ENCODE measurements around the gene FAM9A. TPM values are rescaled to one million over a fixed set of nuclear protein-coding genes. Genes with fewer than 3 reads are reported as not detected.
"Not testable (repeated sequence)": the region's sequence is repeated elsewhere in the genome, so short reads cannot be mapped to it uniquely, and the experiment has no call there.

FAM9A gene
- polyA plus RNA-seq, 1 donor from 2014 or later = not detected

DNA sequence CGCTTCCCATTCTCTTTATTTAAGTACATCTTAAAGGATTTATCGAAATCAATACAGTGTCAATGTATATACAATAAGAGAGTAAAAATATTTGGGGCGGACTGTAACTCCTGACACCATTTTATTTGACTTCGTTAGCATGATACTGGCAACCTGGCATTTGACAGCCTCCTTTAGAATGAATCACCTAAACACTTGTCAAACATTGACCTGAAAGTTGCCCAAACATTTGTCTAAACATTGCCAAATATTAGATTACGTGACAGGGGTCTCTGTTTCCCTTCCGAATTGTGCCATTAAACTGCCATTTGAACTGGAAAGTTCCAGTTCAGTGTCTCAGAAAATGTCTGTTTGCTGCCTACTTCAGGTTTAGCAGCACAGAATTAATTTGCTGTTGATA lies 20.8 kb upstream of the FAM9A start:
- Mint-ChIP-seq H3K36me3 (no peaks in the 10 kb centered on the region), H3K27ac (no peak overlapping the region), H3K9me3 (peaks cover 0 to 1% (median 0%) of the 10 kb centered on the region in 3 donors), H3K27me3 (peaks cover 7% of the 10 kb centered on the region), H3K4me1 (no peaks in the 10 kb centered on the region), H3K4me3 (no peak overlapping the region)

DNA sequence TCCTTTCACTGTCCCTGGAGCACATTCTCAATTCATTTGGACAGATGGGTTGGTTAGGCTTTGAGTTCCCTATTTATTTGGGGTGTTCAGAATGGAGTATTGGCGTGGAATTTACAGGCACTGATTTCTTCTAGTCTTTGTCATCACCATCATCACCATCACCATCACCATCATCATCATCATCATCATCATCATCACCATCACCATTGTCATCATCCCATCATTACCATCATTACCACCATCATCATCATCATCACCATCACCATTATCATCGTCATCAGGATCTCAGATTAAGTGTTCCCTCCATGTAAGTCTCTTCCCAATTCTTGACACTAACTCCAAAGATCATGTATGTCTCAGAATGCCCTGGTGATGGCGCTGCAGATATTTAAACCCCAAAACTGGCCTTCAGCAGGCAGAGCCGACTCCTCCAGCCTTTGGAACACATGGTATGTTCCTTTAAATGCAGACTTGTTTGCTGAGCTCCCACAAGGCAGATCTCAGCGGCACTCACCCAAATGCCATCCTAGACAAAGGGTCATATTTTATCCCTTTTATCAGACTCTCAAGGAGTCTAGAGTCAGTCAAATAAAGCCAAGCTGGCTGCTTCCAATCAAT lies 19.8 kb upstream of the FAM9A start:
- Mint-ChIP-seq H3K4me1 (no peaks in the 10 kb centered on the region), H3K27ac (no peak overlapping the region), H3K36me3 (no peaks in the 10 kb centered on the region), H3K4me3 (no peak overlapping the region), H3K9me3 (peaks cover 0 to 1% (median 0%) of the 10 kb centered on the region in 3 donors), H3K27me3 (peaks cover 7% of the 10 kb centered on the region)

DNA sequence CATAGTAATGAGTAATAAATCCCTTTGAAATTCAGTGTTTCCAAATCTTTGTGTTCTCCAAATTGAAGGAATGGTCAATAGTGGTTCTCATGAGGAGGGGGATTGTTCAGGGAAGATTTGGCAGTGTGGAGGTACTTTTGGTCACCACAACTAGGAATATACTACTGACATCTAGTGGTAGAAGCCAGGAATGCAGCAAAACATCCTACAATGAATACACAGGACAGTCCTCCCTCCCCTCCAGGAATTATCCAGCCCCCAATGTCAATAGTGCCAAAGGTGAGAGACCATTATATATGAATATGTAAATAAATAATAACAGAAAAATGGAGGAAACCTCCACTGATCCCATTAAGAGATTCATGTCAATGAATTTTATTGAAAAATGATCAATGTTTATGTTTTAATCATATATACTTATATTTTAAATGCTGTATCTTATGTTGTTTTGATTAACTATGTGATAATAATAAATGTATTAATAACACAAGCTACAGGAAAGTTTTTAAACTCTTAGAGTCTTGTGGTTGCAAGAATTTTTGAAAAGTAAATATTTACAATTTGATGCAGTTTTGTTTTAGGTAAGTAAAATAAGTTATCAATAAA lies 14.4 kb upstream of the FAM9A start:
- H3K36me3 Mint-ChIP-seq = no peaks in the 10 kb centered on the region
- H3K4me3 Mint-ChIP-seq = no peak overlapping the region
- no peak overlapping the region for H3K27ac Mint-ChIP-seq
- H3K9me3 Mint-ChIP-seq = no peaks in the 10 kb centered on the region
- H3K4me1 Mint-ChIP-seq = peaks cover 0 to 2% (median 0%) of the 10 kb centered on the region in 3 donors
- peaks cover under 1% of the 10 kb centered on the region for H3K27me3 Mint-ChIP-seq

DNA sequence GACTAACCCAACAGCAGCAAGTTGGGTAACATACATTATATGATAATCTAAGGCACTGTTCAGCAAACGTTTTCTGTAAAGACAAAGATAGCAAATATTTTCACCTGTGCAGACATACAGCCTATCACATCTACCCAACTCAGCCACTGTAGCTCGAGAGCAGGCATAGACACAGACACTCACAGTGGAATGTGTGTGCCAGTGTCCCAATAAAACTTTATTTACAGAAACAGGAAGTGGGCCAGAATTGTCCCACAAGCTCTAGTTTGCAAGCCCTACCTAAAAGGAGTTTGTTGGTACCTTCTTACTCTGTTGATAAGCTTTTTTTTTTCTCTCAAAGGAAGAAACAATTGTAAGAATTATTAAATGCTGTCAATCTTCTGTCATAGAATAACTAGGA lies 11.9 kb upstream of the FAM9A start:
- Mint-ChIP-seq H3K27ac (no peak overlapping the region), H3K4me1 (peaks cover 0 to 2% (median 0%) of the 10 kb centered on the region in 3 donors), H3K36me3 (no peaks in the 10 kb centered on the region), H3K27me3 (peaks cover 2% of the 10 kb centered on the region), H3K4me3 (no peak overlapping the region), H3K9me3 (no peaks in the 10 kb centered on the region)

DNA sequence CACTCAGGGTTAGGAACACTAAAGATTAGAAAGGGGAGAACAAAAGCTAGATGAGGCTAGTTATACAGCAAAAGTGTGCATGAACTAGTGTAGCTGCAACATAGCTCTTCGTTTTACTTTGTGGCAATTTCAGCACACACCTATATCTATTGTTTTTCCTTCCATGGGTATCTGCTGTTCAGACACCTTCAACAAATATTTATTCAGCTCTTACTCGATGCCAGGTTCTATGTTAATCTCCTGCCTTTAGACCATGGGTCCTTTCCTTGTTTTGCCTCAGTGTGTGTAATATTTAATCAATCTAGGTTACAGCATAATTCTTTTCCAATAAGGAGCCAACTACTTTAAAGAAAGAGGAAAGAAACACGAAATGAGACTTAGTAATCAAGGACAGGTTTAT lies 10.4 kb upstream of the FAM9A start:
- peaks cover 0 to 2% (median 0%) of the 10 kb centered on the region in 3 donors for H3K4me1 Mint-ChIP-seq
- H3K9me3 Mint-ChIP-seq = no peaks in the 10 kb centered on the region
- H3K4me3 Mint-ChIP-seq = no peak overlapping the region

DNA sequence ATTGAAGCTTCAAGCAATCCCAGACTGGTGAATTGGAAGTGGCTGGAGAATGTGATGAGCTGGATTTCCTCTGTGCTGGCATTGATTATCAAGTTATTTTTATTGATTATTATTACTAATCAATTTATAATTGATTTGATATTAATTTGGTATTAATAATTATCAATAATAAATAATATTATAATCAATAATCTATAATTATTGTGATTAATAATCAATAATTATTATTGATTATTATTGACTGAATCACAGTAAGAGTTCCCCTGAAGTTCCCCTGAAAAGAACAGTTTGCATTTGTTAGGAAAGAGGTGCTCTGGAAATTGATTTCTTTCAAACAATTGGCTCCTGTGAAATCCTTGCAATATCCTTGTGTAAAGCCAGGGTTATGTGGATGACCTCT lies 7.5 kb upstream of the FAM9A start:
- Mint-ChIP-seq H3K4me1 (no peaks in the 10 kb centered on the region), H3K36me3 (no peaks in the 10 kb centered on the region)

More for the DNA sequence above, 10.4 kb upstream of the FAM9A start:
- Mint-ChIP-seq H3K27ac (no peak overlapping the region), H3K36me3 (no peaks in the 10 kb centered on the region), H3K27me3 (peaks cover 2% of the 10 kb centered on the region)

DNA sequence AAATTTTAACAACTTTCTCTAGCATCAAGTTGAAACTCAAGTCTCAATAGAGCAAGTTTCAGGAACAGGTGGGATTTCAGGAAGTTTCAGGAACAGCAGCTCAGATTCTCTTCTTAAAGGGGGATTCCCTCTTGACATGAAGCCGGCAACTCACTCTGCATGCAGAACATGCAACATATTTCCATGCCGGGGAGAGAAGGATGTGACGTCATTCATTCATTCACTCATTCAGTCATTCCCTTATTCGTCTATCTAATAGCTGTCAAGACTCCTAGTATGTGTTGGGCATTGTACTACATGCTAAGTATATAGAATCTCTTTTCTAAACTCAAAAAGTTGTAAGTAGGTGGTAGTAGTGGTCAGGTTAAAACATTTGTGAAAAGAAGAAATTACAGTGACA lies 4.8 kb upstream of the FAM9A start:
- no peaks in the 10 kb centered on the region for H3K9me3 Mint-ChIP-seq
- no peaks in the 10 kb centered on the region for H3K36me3 Mint-ChIP-seq
- no peaks in the 10 kb centered on the region for H3K4me1 Mint-ChIP-seq
- H3K27me3 Mint-ChIP-seq = peaks cover 5% of the 10 kb centered on the region
- no peak overlapping the region for H3K4me3 Mint-ChIP-seq
- no peak overlapping the region for H3K27ac Mint-ChIP-seq

More for the DNA sequence above, 7.5 kb upstream of the FAM9A start:
- H3K27me3 Mint-ChIP-seq = peaks cover 4% of the 10 kb centered on the region
- H3K4me3 Mint-ChIP-seq = no peak overlapping the region
- no peak overlapping the region for H3K27ac Mint-ChIP-seq
- no peaks in the 10 kb centered on the region for H3K9me3 Mint-ChIP-seq

DNA sequence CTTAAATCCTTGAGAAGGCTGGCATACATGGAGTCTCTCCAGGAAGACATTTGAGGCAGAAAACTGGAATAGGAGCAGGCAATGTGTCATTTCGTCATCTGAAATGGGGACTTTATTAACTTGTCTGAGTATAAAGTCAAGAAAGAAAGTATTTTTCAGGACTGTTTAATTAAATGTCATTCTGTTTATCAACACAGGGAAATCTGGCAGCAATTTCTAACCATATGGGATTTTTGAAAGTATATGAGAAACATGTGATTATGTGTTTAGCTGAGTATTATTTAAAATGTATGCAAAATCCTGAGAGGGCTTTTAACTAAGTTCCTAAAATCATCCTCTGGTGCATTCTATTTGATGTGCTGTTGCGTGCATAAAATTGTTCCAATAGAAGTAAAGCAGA lies 3.9 kb upstream of the FAM9A start:
- no peak overlapping the region for H3K4me3 Mint-ChIP-seq
- no peaks in the 10 kb centered on the region for H3K36me3 Mint-ChIP-seq
- H3K4me1 Mint-ChIP-seq = no peaks in the 10 kb centered on the region
- H3K27ac Mint-ChIP-seq = no peak overlapping the region
- H3K27me3 Mint-ChIP-seq = peaks cover 3% of the 10 kb centered on the region
- H3K9me3 Mint-ChIP-seq = no peaks in the 10 kb centered on the region

DNA sequence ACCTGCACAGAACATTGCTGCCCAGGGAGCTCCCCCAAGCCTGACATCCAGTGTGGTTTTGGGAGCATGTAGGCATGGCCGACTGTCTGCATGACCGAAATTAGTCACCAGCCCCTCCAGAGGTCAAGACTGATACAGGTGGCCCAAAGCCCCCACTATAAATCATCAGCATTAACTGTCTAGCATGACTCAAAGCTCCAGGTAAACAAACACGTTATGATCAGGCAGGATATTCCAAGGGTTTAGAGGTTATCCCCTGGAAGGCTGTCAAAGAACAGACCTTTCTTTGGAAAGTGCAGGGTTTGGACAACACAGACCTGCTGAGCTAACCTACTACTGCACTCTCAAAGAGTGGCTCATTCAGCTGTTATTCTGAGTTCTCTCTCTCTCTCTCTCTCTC lies 2.1 kb upstream of the FAM9A start:
- peaks cover 3% of the 10 kb centered on the region for H3K27me3 Mint-ChIP-seq
- H3K4me1 Mint-ChIP-seq = no peaks in the 10 kb centered on the region
- H3K27ac Mint-ChIP-seq = no peak overlapping the region
- no peaks in the 10 kb centered on the region for H3K9me3 Mint-ChIP-seq
- no peak overlapping the region for H3K4me3 Mint-ChIP-seq
- no peaks in the 10 kb centered on the region for H3K36me3 Mint-ChIP-seq

DNA sequence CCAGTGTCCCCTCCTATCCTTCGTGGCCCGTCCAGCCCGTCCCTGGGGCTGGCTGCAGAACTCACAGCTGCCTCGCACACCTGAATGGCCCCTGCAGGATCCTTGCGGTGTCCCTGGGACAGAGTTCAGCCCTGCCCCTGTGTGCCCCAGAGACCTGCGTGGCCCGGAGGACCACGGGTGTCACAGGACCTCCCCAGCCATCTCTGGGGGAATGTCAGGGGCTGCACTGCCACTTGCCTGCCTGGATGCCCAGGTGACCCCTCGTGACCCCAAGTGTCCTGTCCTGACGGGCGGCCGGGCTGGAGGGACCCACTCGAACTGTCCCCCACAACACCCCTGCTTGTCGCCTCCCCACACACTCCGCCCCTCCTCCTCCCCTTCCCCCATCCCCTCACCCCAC lies 832 bp downstream of the FAM9A start:
- H3K4me1 Mint-ChIP-seq, H3K27ac Mint-ChIP-seq, H3K4me3 Mint-ChIP-seq, H3K27me3 Mint-ChIP-seq, H3K9me3 Mint-ChIP-seq, H3K36me3 Mint-ChIP-seq: not testable (repeated sequence)

DNA sequence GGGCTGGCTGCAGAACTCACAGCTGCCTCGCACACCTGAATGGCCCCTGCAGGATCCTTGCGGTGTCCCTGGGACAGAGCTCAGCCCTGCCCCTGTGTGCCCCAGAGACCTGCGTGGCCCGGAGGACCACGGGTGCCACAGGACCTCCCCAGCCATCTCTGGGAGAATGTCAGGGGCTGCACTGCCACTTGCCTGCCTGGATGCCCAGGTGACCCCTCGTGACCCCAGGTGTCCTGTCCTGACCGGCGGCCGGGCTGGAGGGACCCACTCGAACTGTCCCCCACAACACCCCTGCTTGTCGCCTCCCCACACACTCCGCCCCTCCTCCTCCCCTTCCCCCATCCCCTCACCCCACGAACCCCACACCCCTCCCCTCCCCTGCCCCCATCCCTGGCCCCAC lies 1.9 kb downstream of the FAM9A start:
- not testable (repeated sequence) for H3K4me1 Mint-ChIP-seq, H3K9me3 Mint-ChIP-seq, H3K27ac Mint-ChIP-seq, H3K27me3 Mint-ChIP-seq, H3K4me3 Mint-ChIP-seq, H3K36me3 Mint-ChIP-seq

DNA sequence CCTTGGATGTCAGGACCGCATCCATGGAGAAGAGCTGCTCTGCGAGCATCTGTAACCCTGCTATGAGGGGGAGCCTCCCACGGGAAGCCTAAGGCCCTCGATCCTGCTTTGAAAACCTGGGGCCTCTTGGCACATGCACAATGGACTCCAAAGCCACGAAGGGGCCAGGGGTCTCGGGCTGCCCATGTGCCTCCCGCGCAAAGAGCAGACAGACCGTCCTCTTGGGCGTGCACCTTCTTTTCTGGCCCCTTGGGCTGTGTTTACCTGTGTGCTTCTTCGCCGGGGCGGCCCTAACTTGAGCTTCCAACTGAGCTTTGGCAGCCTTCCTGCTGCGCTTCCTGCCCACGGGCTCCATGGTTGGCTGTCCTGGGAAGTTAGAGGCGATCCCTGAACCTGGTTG lies 2.5 kb downstream of the FAM9A start:
- H3K9me3 Mint-ChIP-seq, H3K27me3 Mint-ChIP-seq, H3K4me1 Mint-ChIP-seq, H3K4me3 Mint-ChIP-seq, H3K36me3 Mint-ChIP-seq, H3K27ac Mint-ChIP-seq: not testable (repeated sequence)

DNA sequence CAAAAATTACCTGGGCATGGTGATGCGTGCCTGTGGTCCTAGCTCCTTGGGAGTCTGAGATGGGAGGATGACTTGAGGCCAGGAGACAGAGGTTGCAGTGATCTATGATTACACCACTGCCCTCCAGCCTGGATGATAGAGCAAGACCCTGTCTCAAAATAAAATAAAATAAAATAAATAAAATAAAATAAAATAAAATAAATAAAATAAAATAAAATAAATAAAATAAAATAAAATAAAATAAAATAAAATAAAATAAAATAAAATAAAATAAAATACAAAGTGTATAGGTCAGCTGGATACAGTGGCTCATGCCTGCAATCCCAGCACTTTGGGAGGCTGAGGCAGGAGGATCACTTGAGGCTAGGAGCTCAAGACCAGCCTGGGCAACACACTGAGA lies 14.1 kb downstream of the FAM9A start:
- not testable (repeated sequence) for H3K36me3 Mint-ChIP-seq, H3K4me3 Mint-ChIP-seq, H3K4me1 Mint-ChIP-seq, H3K27ac Mint-ChIP-seq, H3K9me3 Mint-ChIP-seq, H3K27me3 Mint-ChIP-seq

DNA sequence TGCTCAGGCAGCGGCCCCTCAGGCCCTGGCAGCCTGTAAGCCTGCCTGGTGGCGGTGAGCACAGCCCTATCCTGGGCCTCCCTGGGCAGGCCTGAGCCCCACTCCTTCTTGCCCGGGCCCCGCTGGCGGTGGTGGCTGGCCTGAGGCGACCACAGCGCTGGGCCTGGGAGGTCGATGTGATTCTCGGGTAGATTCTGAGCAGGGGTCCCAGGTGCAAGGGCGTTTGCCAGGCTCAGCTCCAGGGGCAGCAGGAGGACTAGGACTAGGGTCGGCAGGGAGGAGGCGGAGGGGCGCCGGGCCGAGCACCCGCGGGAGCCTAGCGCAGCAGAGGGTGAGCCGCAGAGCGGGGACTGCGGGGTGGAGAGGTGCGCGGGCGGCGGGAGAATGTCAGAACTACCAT lies 17.0 kb downstream of the FAM9A start:
- Mint-ChIP-seq H3K36me3 (no peaks in the 10 kb centered on the region), H3K27ac (peak overlapping the region in 1 of 3 donors; percentile 39), H3K4me3 (no peak overlapping the region), H3K9me3 (no peaks in the 10 kb centered on the region), H3K4me1 (peaks cover 0 to 1% (median 1%) of the 10 kb centered on the region in 3 donors), H3K27me3 (peaks cover 2% of the 10 kb centered on the region)

DNA sequence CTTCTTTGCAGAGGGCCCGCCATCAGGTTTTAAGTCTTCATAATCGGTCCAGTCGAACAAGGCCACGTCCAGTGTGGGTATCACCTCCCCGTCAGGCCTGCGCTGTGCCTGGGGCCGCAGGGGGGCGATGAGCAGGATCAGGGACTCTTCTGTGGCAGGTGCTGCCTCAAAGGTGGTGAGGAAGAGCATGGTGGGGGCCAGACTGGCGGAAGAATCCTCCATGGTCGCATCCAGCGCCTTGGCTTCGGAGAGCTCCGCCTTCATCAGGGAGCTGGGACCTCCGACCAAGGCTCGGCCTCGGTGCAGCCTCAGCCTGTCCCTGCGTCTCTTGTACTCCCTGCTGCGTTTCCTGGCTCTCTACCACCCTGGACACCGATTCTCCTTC lies 17.5 kb downstream of the FAM9A start:
- Mint-ChIP-seq H3K27ac (no peak overlapping the region), H3K9me3 (no peaks in the 10 kb centered on the region), H3K4me3 (no peak overlapping the region), H3K27me3 (peaks cover 2% of the 10 kb centered on the region), H3K36me3 (no peaks in the 10 kb centered on the region), H3K4me1 (peaks cover 0 to 1% (median 1%) of the 10 kb centered on the region in 3 donors)

DNA sequence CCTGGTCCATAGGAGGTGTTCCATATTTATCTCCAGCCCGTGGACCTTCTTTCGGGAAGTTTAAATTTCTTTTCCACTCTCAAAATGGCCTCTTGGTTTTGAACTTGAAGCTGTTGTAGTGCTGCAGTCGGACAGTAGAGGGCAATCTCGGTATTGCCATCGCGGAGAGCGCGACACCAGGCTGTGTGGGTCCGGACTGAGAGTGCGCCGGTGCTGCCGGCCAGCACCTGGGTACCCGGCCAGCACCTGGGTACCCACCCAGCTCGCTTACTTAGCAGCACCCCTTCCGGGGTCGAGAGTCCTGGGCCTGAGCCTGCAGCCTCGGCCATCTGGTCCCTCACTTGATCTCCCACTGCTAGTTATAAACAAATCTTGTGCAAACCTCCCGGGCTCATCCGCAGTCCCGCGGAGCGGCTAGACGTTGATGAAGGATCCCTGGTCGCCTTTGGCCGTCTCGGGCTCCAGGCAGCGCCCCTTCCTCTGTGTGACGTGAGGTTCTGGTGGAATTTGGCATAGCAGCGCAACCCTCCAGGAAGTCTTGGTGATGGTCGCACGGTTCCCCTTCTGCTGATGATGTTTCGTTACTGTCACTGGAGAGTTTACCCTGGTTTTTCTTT lies 18.0 kb downstream of the FAM9A start:
- H3K4me3 Mint-ChIP-seq = no peak overlapping the region
- no peaks in the 10 kb centered on the region for H3K36me3 Mint-ChIP-seq
- H3K4me1 Mint-ChIP-seq = peaks cover 0 to 1% (median 1%) of the 10 kb centered on the region in 3 donors
- H3K27me3 Mint-ChIP-seq = peaks cover 2% of the 10 kb centered on the region
- no peaks in the 10 kb centered on the region for H3K9me3 Mint-ChIP-seq
- no peak overlapping the region for H3K27ac Mint-ChIP-seq
